ENCODE measurements around the gene TP73.

DNA sequence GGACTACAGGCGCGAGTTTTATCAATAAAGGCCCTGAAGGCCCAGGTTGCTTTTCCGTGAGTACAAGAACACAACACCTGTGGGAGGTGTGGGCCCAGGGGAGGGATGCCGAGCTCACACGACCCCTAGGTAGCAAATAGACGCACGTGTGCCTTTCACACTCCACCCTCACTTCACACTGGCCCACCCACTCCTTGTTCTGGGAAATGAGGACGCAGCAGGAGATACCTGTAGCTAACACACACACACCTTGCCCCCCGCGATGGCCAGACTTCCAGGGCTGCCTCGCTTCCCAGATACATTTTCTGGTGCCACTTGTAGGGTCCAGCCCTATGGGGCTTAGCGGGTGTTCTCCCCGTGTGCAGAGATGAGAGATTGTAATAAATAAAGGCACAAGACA lies 95.6 kb downstream of the TP73 start:
- TF ChIP-seq, protein P1, sequence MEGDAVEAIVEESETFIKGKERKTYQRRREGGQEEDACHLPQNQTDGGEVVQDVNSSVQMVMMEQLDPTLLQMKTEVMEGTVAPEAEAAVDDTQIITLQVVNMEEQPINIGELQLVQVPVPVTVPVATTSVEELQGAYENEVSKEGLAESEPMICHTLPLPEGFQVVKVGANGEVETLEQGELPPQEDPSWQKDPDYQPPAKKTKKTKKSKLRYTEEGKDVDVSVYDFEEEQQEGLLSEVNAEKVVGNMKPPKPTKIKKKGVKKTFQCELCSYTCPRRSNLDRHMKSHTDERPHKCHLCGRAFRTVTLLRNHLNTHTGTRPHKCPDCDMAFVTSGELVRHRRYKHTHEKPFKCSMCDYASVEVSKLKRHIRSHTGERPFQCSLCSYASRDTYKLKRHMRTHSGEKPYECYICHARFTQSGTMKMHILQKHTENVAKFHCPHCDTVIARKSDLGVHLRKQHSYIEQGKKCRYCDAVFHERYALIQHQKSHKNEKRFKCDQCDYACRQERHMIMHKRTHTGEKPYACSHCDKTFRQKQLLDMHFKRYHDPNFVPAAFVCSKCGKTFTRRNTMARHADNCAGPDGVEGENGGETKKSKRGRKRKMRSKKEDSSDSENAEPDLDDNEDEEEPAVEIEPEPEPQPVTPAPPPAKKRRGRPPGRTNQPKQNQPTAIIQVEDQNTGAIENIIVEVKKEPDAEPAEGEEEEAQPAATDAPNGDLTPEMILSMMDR (conservative IDR thresholded peaks at IDR 0.05; ENCODE audit: low read depth, low read length): no peak
- TF ChIP-seq EZH2 (IDR thresholded peaks at IDR 0.05; ENCODE audit: borderline replicate concordance, low read depth, low read length, poor library complexity, severe bottlenecking): no peak

All from A673 (cell line).